CD14-positive monocyte (primary cell): ENCODE data around the gene MRS2. TPM values are rescaled to one million over a fixed set of nuclear protein-coding genes. Genes with fewer than 3 reads are reported as not detected.

Experiments
- DNase-seq, 3 donors: peaks; one replicate each; pipeline ENCODE4 v3.0.0-alpha.2; 2011 to 2022
- H2AFZ ChIP-seq: 2 replicates; pipeline ENCODE4 v1.6.0; 2012; ENCODE audit warnings: mild to moderate bottlenecking, low read depth, low read length, inconsistent platforms; ENCODE audit not compliant: insufficient read depth, poor library complexity, severe bottlenecking
- H3K27ac ChIP-seq, 2 donors: 1 replicate in 1 of 2; 2 replicates in 1 of 2; pipeline ENCODE4 v1.5.1; 2012 to 2013; ENCODE audit warnings: low read length in 2 of 2, control low read depth in 1 of 2, inconsistent platforms in 1 of 2, low read depth in 1 of 2, mild to moderate bottlenecking in 1 of 2
- H3K27me3 ChIP-seq, 2 donors: one replicate each; pipeline versions ENCODE4 v1.6.0 to v1.6.1; 2011 to 2013; ENCODE audit warnings: low read length in 2 of 2; ENCODE audit not compliant: control insufficient read depth in 2 of 2, insufficient read depth in 2 of 2
- H3K36me3 ChIP-seq, 2 donors: replicated peaks in 1 of 2; 1 replicate in 1 of 2; 2 replicates in 1 of 2; pipeline versions ENCODE4 v1.5.1 to v1.6.1; 2012 to 2013; ENCODE audit warnings: low read length in 2 of 2, control low read depth in 1 of 2, inconsistent platforms in 1 of 2, mild to moderate bottlenecking in 1 of 2; ENCODE audit not compliant: insufficient read depth in 2 of 2, control insufficient read depth in 1 of 2
- H3K4me1 ChIP-seq, 2 donors: 1 replicate in 1 of 2; 2 replicates in 1 of 2; pipeline versions ENCODE4 v1.5.1 to v1.6.1; 2012 to 2013; ENCODE audit warnings: low read length in 2 of 2, control low read depth in 1 of 2, inconsistent platforms in 1 of 2, mild to moderate bottlenecking in 1 of 2, moderate library complexity in 1 of 2; ENCODE audit not compliant: insufficient read depth in 2 of 2, control insufficient read depth in 1 of 2
- H3K4me2 ChIP-seq: replicated peaks from 2 replicates; pipeline ENCODE3; 2012; ENCODE audit warnings: low read length, moderate library complexity, mild to moderate bottlenecking; ENCODE audit not compliant: poor library complexity, severe bottlenecking; ENCODE audit errors: extremely low read depth
- H3K4me3 ChIP-seq, 3 experiments: fragments of 200-600 bp in 1 of 3; sonication (generic) in 1 of 3; replicated peaks in 1 of 3; 1 replicate in 2 of 3; 2 replicates in 1 of 3; pipeline ENCODE4 v1.5.1; 2011 to 2013; ENCODE audit warnings: low read length in 3 of 3, mild to moderate bottlenecking in 3 of 3, control low read depth in 2 of 3, low read depth in 2 of 3, inconsistent platforms in 1 of 3, moderate library complexity in 1 of 3
- H3K79me2 ChIP-seq: 2 replicates; pipeline ENCODE4 v1.6.0; 2012; ENCODE audit warnings: mild to moderate bottlenecking, control low read depth, inconsistent platforms, low read length, moderate library complexity; ENCODE audit not compliant: insufficient read depth
- H3K9ac ChIP-seq: 2 replicates; pipeline ENCODE4 v1.6.0; 2017; ENCODE audit warnings: low read length, mild to moderate bottlenecking; ENCODE audit not compliant: insufficient read depth, poor library complexity, severe bottlenecking
- H3K9me3 ChIP-seq, 2 donors: replicated peaks in 1 of 2; 1 replicate in 1 of 2; 2 replicates in 1 of 2; pipeline versions ENCODE4 v1.5.1 to v1.6.1; 2012 to 2013; ENCODE audit warnings: low read length in 2 of 2, control low read depth in 1 of 2; ENCODE audit not compliant: control insufficient read depth in 1 of 2, insufficient read depth in 1 of 2
- H4K20me1 ChIP-seq: 2 replicates; pipeline ENCODE4 v1.6.0; 2012; ENCODE audit warnings: mild to moderate bottlenecking, low read length, control low read depth, moderate library complexity; ENCODE audit not compliant: insufficient read depth
- H3K27ac Mint-ChIP-seq, 7 donors: one replicate each; pipeline ENCODE4 v1.8.0; 2020; ENCODE audit warnings: mild to moderate bottlenecking in 7 of 7, mixed read lengths in 7 of 7, moderate library complexity in 6 of 7, inconsistent platforms in 2 of 7
- H3K27me3 Mint-ChIP-seq, 3 donors: one replicate each; pipeline ENCODE4 v1.8.0; 2021 to 2022; ENCODE audit warnings: low read depth in 3 of 3, mild to moderate bottlenecking in 3 of 3, mixed read lengths in 3 of 3, moderate library complexity in 3 of 3, inconsistent platforms in 1 of 3
- H3K36me3 Mint-ChIP-seq, 2 donors: one replicate each; pipeline ENCODE4 v1.8.0; 2020; ENCODE audit warnings: mixed read lengths in 2 of 2, inconsistent platforms in 1 of 2, mild to moderate bottlenecking in 1 of 2
- H3K4me1 Mint-ChIP-seq: one replicate; pipeline ENCODE4 v1.8.0; 2020; ENCODE audit warnings: mild to moderate bottlenecking, mixed read lengths
- H3K4me3 Mint-ChIP-seq, 2 donors: one replicate each; pipeline ENCODE4 v1.8.0; 2020; ENCODE audit warnings: mild to moderate bottlenecking in 2 of 2, mixed read lengths in 2 of 2, moderate library complexity in 1 of 2
- H3K9me3 Mint-ChIP-seq, 7 donors: one replicate each; pipeline ENCODE4 v1.8.0; 2020 to 2022; ENCODE audit warnings: mixed read lengths in 7 of 7, mild to moderate bottlenecking in 6 of 7, moderate library complexity in 6 of 7, inconsistent platforms in 2 of 7
- WGBS: methylation state at CpG from one replicate; pipeline ENCODE4 v1.1.5; 2013; ENCODE audit warnings: missing lambda C conversion rate; ENCODE audit not compliant: insufficient coverage; 5-methylcytosine and 5-hydroxymethylcytosine counted together
- intact Hi-C, 2 donors: fragments of 100-400 bp; cut with micrococcal nuclease; formaldehyde crosslinking; loops; one replicate each; pipeline versions ENCODE4 v1.15.0 to v1.15.1; 2023
- polyA plus RNA-seq, 3 donors: library from polyadenylated mRNA; depleted of rRNA in 1 of 3; unstranded in 2 of 3; stranded (reverse) in 1 of 3; fragments of 300-500 nt in 2 of 3; fragments of >200 nt in 1 of 3; fragmentation: Illumina TruSeq in 2 of 3; gene quantifications; 1 replicate in 2 of 3; 2 replicates in 1 of 3; pipeline ENCODE4 v1.2.3, GENCODE V29; 2012 to 2021
- small RNA-seq: library from RNA; depleted of rRNA; stranded (forward); fragments of <200 nt; gene quantifications from one replicate; pipeline ENCODE3, GENCODE V24; 2012; ENCODE audit warnings: low read depth; ENCODE audit not compliant: insufficient read length
- TF ChIP-seq, protein P1 (sequence below): fragments of 200-600 bp; IDR thresholded peaks from one replicate; pipeline ENCODE4 v1.8.0; 2022; ENCODE audit warnings: antibody characterized with exemption, mild to moderate bottlenecking

The MRS2 gene
- polyA plus RNA-seq, 3 donors, result 8.6 to 21.0 (median 19.3) TPM

DNA sequence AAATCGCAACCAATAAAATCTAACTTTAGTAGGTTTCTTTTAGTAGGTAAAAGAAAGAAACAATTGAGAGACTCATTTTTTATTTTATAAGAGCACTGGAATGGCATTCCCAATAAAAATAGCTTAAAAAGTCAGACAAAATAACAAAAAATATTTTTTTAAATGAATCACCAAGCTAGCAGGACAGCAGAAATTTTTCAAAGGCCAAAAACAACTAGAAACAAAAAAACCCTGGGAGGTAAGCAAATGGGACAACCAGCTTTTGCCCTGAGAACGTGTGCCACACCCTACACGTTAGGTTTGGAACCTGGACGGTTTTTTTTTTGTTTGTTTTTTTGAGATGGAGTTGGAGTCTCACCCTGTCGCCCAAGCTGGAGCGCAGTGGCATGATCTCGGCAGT is 67.1 kb downstream of the MRS2 start:
- Histone ChIP-seq H3K4me1 (no peaks in the 10 kb centered on the region), H3K27me3 (no peaks in the 10 kb centered on the region), H3K27ac (no peak overlapping the region), H3K36me3 (no peaks in the 10 kb centered on the region), H3K4me3 (no peak overlapping the region), H2AFZ (no peak overlapping the region), H3K9ac (no peak overlapping the region), H3K79me2 (no peaks in the 10 kb centered on the region), H3K9me3 (no peaks in the 10 kb centered on the region), H4K20me1 (no peaks in the 10 kb centered on the region), H3K4me2 (no peak overlapping the region)
- TF ChIP-seq, protein P1, sequence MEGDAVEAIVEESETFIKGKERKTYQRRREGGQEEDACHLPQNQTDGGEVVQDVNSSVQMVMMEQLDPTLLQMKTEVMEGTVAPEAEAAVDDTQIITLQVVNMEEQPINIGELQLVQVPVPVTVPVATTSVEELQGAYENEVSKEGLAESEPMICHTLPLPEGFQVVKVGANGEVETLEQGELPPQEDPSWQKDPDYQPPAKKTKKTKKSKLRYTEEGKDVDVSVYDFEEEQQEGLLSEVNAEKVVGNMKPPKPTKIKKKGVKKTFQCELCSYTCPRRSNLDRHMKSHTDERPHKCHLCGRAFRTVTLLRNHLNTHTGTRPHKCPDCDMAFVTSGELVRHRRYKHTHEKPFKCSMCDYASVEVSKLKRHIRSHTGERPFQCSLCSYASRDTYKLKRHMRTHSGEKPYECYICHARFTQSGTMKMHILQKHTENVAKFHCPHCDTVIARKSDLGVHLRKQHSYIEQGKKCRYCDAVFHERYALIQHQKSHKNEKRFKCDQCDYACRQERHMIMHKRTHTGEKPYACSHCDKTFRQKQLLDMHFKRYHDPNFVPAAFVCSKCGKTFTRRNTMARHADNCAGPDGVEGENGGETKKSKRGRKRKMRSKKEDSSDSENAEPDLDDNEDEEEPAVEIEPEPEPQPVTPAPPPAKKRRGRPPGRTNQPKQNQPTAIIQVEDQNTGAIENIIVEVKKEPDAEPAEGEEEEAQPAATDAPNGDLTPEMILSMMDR, result no peak
- no peak for DNase-seq
- H3K4me3 Mint-ChIP-seq, result no peak overlapping the region
- H3K9me3 Mint-ChIP-seq, result peaks cover 0 to 4% (median 0%) of the 10 kb centered on the region in 7 donors
- H3K27me3 Mint-ChIP-seq, result peaks cover 1 to 2% (median 2%) of the 10 kb centered on the region in 3 donors
- 88% methylated on average over 3 of the region's 7 CpGs for WGBS
- H3K27ac Mint-ChIP-seq, result no peak overlapping the region
- H3K4me1 Mint-ChIP-seq, result no peaks in the 10 kb centered on the region
- intact Hi-C loops, result no loop called here
- H3K36me3 Mint-ChIP-seq, result no peaks in the 10 kb centered on the region

DNA sequence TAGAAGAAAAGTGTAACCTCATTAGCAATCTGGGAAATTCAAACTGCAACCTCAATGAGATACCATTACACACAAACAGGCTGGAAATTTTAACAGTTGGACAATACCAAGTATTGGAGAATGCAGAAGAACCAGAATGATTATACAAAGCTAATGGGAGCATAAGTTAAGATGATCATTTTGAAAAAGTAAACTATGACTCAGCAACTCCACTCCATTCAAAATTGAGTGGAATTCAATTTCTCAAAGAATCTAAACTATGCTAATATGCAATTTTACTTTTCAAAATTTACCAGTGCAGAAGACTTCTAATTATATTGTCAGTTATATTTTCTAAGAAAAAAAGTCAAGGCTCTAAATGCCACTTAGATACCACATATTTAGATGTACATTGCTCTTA is 69.4 kb downstream of the MRS2 start:
- no peaks in the 10 kb centered on the region for H3K9me3 ChIP-seq
- H4K20me1 ChIP-seq, result no peaks in the 10 kb centered on the region
- no peak for DNase-seq
- no peaks in the 10 kb centered on the region for H3K36me3 ChIP-seq
- H3K4me1 ChIP-seq, result no peaks in the 10 kb centered on the region
- no peak overlapping the region for H3K27ac ChIP-seq
- intact Hi-C loops, result no loop called here
- no peak overlapping the region for H3K4me2 ChIP-seq
- TF ChIP-seq, protein P1, result no peak
- no peak overlapping the region for H3K4me3 ChIP-seq
- Mint-ChIP-seq H3K4me3 (no peak overlapping the region), H3K4me1 (no peaks in the 10 kb centered on the region), H3K27me3 (peaks cover 0 to 2% (median 1%) of the 10 kb centered on the region in 3 donors), H3K27ac (no peak overlapping the region), H3K36me3 (no peaks in the 10 kb centered on the region), H3K9me3 (peaks cover 0 to 4% (median 0%) of the 10 kb centered on the region in 7 donors)
- H3K9ac ChIP-seq, result no peak overlapping the region
- H2AFZ ChIP-seq, result no peak overlapping the region
- no peaks in the 10 kb centered on the region for H3K79me2 ChIP-seq
- H3K27me3 ChIP-seq, result no peaks in the 10 kb centered on the region

Small RNA genes within 50 kb of the gene (small RNA-seq; reads per million reads assigned to genes)
- gene RNU6-391P, result not detected

Other genes with a start within 250 kb of the MRS2 start
- not detected for gene DCDC2, start 44.9 kb upstream of the MRS2 start, polyA plus RNA-seq
- not detected for gene GPLD1, start 86.6 kb downstream of the MRS2 start, polyA plus RNA-seq
- gene ALDH5A1, start 92.0 kb downstream of the MRS2 start, polyA plus RNA-seq, result under 1 TPM; 0.04 to 0.33 (median 0.17) TPM
- under 1 TPM in 1 of 3 donors, not detected in 2; 0.01 TPM for gene KIAA0319, start 243.3 kb downstream of the MRS2 start, polyA plus RNA-seq